SU-DHL-6 (cell line): ENCODE data around the gene MAK.
"Not testable (repeated sequence)": the region's sequence is repeated elsewhere in the genome, so short reads cannot be mapped to it uniquely, and the experiment has no call there.

Source experiments
- CTCF ChIP-seq: fragments of 200-600 bp; sonication (generic); IDR thresholded peaks from one replicate; pipeline ENCODE4 v1.5.1; 2017; ENCODE audit warnings: antibody characterized with exemption, mild to moderate bottlenecking, low read length, moderate library complexity; ENCODE audit not compliant: insufficient read depth, poor library complexity, severe bottlenecking
- EZH2phosphoT487 ChIP-seq: fragments of 200-600 bp; sonication (generic), shearing (Covaris generic); conservative IDR thresholded peaks from 2 replicates; pipeline ENCODE4 v1.6.1; 2018; ENCODE audit warnings: mild to moderate bottlenecking, antibody characterized with exemption, low read length, moderate library complexity, mixed read lengths

- not testable (repeated sequence) for TF ChIP-seq EZH2phosphoT487, CTCF
These were observed 117.1 kb downstream of the MAK start for GRCh38 chr6:10720960-10721849.
